Endothelial cell (in vitro differentiated cells): ENCODE measurements around the gene CACFD1. TPM values are rescaled to one million over a fixed set of nuclear protein-coding genes. Genes with fewer than 3 reads are reported as not detected.

Experiments used
- DNase-seq: peaks from one replicate; pipeline ENCODE4 v3.0.0; 2021; ENCODE audit warnings: low spot score
- H3K27ac Mint-ChIP-seq: one replicate; pipeline ENCODE4 v1.8.0; 2021; ENCODE audit warnings: mixed read lengths, inconsistent platforms; ENCODE audit not compliant: unreplicated experiment
- H3K27me3 Mint-ChIP-seq: one replicate; pipeline ENCODE4 v1.8.0; 2021; ENCODE audit warnings: mild to moderate bottlenecking, moderate library complexity, mixed read lengths, inconsistent platforms; ENCODE audit not compliant: unreplicated experiment
- H3K36me3 Mint-ChIP-seq: one replicate; pipeline ENCODE4 v1.8.0; 2021; ENCODE audit warnings: mild to moderate bottlenecking, low read depth, mixed read lengths, inconsistent platforms; ENCODE audit not compliant: unreplicated experiment
- H3K4me1 Mint-ChIP-seq: one replicate; pipeline ENCODE4 v1.8.0; 2021; ENCODE audit warnings: mild to moderate bottlenecking, mixed read lengths, inconsistent platforms; ENCODE audit not compliant: unreplicated experiment
- H3K4me3 Mint-ChIP-seq: one replicate; pipeline ENCODE4 v1.8.0; 2021; ENCODE audit warnings: mild to moderate bottlenecking, mixed read lengths, inconsistent platforms; ENCODE audit not compliant: unreplicated experiment
- H3K9me3 Mint-ChIP-seq: one replicate; pipeline ENCODE4 v1.8.0; 2021; ENCODE audit warnings: mixed read lengths, inconsistent platforms; ENCODE audit not compliant: unreplicated experiment
- total RNA-seq: library from RNA; stranded (reverse); fragmentation: NEBNext Ultra II Directional; extraction: Animal tissue kit (Norgen Biotek cat#: 25700); gene quantifications from one replicate; pipeline ENCODE4 v1.2.1, GENCODE V29; 2021; ENCODE audit not compliant: unreplicated experiment
- TF ChIP-seq, protein P1 (sequence below): fragments of 200-600 bp; sonication (generic); IDR thresholded peaks from one replicate; pipeline ENCODE4 v1.5.0; 2021; ENCODE audit warnings: antibody characterized with exemption; ENCODE audit not compliant: unreplicated experiment

Gene CACFD1
- total RNA-seq, 1 donor from 2014 or later, result 34.3 TPM

- Mint-ChIP-seq H3K9me3 (no peaks in the 10 kb centered on the region), H3K36me3 (peaks cover 2% of the 10 kb centered on the region)
Observed at GRCh38 chr9:133478851-133479711, 19.3 kb downstream of the CACFD1 start, which contains the start of gene SLC2A6. Gene SLC2A6 (minus strand): TSS chr9:133479099. CDS start chr9:133479059, 40 bp downstream.

DNA sequence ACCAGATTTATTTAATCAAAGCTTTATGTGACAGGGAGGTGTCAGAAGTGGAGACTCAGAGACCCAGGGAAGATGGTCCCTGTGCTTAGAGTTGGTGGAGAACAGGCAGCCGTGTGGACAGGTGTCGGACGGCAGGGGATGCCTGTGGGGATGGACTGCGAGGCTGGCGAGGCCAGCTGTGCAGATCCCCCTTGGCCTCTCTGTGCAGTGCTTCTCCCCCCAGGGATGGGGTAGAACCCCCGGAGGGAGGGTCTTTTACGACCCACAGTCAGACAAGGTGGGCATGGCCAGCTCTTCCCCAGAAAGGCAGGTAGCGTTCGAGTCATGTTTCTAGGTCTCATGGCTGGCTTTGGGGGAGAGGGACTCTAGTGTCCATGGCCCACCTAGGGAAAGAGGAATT is 23.8 kb downstream of the CACFD1 start:
- peaks cover 5% of the 10 kb centered on the region for H3K27me3 Mint-ChIP-seq
- no peak overlapping the region for H3K4me3 Mint-ChIP-seq
- TF ChIP-seq, protein P1, sequence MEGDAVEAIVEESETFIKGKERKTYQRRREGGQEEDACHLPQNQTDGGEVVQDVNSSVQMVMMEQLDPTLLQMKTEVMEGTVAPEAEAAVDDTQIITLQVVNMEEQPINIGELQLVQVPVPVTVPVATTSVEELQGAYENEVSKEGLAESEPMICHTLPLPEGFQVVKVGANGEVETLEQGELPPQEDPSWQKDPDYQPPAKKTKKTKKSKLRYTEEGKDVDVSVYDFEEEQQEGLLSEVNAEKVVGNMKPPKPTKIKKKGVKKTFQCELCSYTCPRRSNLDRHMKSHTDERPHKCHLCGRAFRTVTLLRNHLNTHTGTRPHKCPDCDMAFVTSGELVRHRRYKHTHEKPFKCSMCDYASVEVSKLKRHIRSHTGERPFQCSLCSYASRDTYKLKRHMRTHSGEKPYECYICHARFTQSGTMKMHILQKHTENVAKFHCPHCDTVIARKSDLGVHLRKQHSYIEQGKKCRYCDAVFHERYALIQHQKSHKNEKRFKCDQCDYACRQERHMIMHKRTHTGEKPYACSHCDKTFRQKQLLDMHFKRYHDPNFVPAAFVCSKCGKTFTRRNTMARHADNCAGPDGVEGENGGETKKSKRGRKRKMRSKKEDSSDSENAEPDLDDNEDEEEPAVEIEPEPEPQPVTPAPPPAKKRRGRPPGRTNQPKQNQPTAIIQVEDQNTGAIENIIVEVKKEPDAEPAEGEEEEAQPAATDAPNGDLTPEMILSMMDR, result no peak

More at GRCh38 chr9:133478851-133479711, 19.3 kb downstream of the CACFD1 start, which contains the start of gene SLC2A6:
- Mint-ChIP-seq H3K27ac (no peak within 1 kb of the TSS), H3K4me3 (peak within 1 kb of the TSS; percentile 79), H3K4me1 (no peaks in the 10 kb centered on the region), H3K27me3 (peaks cover 5% of the 10 kb centered on the region)
- TF ChIP-seq, protein P1, result no peak
- peak; percentile 87 for DNase-seq

GRCh38 chr9:133484671-133485437 is 25.1 kb downstream of the CACFD1 start:
- H3K27me3 Mint-ChIP-seq, result peaks cover 2% of the 10 kb centered on the region
- TF ChIP-seq, protein P1, result no peak
- no peak overlapping the region for H3K27ac Mint-ChIP-seq
- peaks cover 3% of the 10 kb centered on the region for H3K4me1 Mint-ChIP-seq
- peaks cover 4% of the 10 kb centered on the region for H3K36me3 Mint-ChIP-seq
- no peak for DNase-seq
- H3K4me3 Mint-ChIP-seq, result no peak overlapping the region
- H3K9me3 Mint-ChIP-seq, result no peaks in the 10 kb centered on the region

More for the DNA sequence above, 23.8 kb downstream of the CACFD1 start:
- H3K36me3 Mint-ChIP-seq, result no peaks in the 10 kb centered on the region
- H3K4me1 Mint-ChIP-seq, result no peaks in the 10 kb centered on the region
- H3K9me3 Mint-ChIP-seq, result no peaks in the 10 kb centered on the region
- DNase-seq, result no peak
- no peak overlapping the region for H3K27ac Mint-ChIP-seq

DNA sequence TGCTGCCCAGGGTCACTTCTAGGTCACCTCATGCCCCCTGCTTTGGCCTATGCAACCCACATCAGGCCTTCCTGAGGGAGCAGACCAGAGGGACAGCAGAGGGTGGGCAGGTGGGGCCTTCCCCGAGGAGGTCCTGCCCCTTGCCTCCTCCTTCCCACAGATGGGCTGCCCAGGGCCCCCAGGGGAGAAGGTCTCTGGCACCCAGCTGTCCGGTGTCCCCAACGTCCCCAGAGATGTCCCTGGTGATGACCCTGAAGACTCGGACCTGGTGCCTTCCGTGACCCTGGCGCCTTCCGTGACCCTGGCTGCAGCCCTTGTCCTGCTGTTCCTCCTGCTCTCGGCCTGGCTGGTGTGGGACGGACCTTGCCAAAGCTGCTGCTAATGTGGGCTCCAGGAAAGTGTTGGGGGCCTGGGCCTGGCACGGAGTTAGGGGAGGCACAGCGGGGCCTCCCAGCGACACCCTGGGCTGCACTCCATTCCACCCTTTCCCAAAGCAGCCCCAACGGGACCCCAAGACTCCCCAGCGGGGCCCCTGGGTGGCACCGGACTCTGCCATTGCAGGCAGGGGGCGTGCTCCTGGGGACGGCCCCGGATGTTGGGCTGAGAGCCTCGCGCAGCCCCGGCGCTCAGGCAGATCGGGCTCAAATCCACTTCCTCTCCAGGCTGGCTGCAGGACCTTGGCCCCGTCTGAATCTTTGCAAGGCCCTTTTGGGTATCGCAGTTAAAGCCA is 25.9 kb downstream of the CACFD1 start:
- Mint-ChIP-seq H3K4me3 (no peak overlapping the region), H3K36me3 (peaks cover 4% of the 10 kb centered on the region), H3K4me1 (peaks cover 3% of the 10 kb centered on the region), H3K27me3 (peaks cover 2% of the 10 kb centered on the region), H3K27ac (no peak overlapping the region), H3K9me3 (no peaks in the 10 kb centered on the region)
- TF ChIP-seq, protein P1, result no peak
- no peak for DNase-seq
